Lower leg skin (tissue), 3 donors: Measurements from ENCODE around the gene CNPY1.

ENCODE experiments used
- POLR2A ChIP-seq, 2 donors: fragments of 450-650 bp; IDR thresholded peaks; one replicate each; pipeline ENCODE4 v1.6.1; 2016 to 2017; ENCODE audit warnings: antibody characterized with exemption in 2 of 2, mild to moderate bottlenecking in 1 of 2, moderate library complexity in 1 of 2
- TF ChIP-seq, protein P1 (sequence below), 3 donors: fragments of 450-650 bp; IDR thresholded peaks; one replicate each; pipeline ENCODE4 v1.5.1; 2016; ENCODE audit warnings: antibody characterized with exemption in 3 of 3, mild to moderate bottlenecking in 3 of 3, moderate library complexity in 2 of 3

DNA sequence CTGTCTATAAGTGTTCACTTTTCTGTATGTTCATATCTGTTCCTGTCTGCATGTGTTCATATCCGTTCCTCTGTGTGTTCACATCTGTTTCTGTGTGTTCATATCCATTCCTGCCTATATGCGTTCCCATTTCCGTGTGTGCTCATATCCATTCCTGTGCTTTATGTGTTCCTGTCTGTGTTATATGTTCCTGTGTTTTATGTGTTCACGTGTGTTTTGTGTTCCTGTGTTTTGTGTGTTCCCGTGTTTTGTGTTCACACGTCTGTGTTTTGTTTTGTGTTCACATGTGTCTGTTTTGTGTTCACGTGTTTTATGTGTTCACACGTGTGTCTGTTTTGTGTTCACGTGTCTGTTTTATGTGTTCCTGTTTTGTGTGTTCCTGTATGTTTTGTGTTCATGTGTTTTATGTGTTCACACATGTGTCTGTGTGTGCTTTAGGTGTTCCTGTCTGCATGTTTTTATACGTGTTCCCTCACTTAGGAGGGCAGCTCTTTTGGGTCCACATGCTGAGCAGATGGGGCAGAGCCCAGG is 42.2 kb upstream of the CNPY1 start:
- TF ChIP-seq, protein P1, sequence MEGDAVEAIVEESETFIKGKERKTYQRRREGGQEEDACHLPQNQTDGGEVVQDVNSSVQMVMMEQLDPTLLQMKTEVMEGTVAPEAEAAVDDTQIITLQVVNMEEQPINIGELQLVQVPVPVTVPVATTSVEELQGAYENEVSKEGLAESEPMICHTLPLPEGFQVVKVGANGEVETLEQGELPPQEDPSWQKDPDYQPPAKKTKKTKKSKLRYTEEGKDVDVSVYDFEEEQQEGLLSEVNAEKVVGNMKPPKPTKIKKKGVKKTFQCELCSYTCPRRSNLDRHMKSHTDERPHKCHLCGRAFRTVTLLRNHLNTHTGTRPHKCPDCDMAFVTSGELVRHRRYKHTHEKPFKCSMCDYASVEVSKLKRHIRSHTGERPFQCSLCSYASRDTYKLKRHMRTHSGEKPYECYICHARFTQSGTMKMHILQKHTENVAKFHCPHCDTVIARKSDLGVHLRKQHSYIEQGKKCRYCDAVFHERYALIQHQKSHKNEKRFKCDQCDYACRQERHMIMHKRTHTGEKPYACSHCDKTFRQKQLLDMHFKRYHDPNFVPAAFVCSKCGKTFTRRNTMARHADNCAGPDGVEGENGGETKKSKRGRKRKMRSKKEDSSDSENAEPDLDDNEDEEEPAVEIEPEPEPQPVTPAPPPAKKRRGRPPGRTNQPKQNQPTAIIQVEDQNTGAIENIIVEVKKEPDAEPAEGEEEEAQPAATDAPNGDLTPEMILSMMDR (IDR thresholded peaks at IDR 0.05): no peak
- TF ChIP-seq POLR2A (IDR thresholded peaks at IDR 0.05): no peak
